GM21825 (cell line): ENCODE results near the gene IL17RC.
A peak's percentile ranks its signal among the peaks of the same experiment; 100 is the strongest.
"Not testable (repeated sequence)": the region's sequence is repeated elsewhere in the genome, so short reads cannot be mapped to it uniquely, and the experiment has no call there.

ENCODE experiments used
- ATAC-seq: cut with Tn5 transposase; IDR thresholded peaks from one replicate; pipeline ENCODE4 v1.9.1; 2021; ENCODE audit warnings: mild to moderate bottlenecking, moderate library complexity; ENCODE audit not compliant: unreplicated experiment

IL17RC gene

DNA sequence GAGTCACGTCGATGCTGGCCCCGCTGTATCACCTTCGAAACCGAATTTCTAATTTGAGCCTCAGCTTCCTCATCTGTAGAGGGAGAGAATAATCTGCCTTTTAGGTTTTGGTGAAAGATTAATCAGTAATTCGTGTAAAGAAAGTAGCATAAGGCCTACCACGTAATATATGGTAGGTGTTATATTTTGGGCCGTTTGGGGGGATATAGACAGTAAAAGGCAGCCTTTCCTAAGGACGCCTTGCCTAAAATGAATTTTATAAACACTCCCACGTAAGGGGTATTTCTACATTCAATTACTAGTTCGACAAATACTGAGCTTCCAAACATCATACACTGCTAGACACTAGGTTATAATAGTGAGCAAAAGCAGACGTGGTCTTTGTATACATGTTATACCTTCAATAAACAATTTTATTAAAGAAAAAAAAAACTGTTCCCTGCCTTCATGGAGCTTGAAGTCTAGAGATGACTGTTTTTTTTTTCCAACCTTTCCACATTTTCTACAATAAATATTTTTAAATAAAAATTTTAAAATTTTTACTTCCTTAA, 25.8 kb upstream of the IL17RC start:
- no peak for ATAC-seq

DNA sequence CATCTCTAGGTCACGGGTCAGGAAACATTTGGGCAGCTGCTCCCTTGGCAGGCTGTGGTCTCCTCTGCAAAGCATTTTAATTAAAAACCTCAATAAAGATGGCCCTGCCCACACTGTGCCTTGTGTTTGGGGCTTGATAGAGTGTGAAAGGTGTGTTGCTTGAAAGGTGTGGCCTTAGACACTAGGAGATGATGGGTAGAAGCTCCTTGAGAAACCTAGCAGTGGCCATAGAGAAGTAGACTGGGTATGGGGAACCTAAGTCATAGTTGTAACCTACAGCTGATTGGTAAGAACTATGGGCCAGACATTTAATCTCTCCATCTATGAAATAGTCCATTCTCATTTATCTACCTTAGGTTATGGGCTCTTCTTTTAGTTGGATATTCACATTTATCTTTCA, 23.2 kb upstream of the IL17RC start:
- no peak for ATAC-seq

DNA sequence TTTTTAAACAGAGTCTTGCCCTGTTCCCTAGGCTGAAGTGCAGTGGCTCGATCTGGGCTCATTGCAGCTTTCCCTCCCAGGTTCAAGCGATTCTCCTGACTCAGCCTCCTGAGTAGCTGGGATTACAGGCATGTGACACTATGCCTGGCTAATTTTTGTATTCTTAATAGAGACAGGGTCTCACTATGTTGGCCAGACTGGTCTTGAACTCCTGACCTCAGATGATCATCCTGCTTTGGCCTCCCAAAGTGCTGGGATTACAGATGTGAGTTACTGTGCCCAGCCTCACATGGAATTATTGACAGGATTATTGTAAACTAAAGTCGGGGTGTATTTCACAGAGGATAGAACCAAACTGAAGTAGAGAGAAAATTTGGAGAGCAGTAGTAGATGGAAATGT, 21.2 kb upstream of the IL17RC start:
- ATAC-seq, result not testable (repeated sequence)

DNA sequence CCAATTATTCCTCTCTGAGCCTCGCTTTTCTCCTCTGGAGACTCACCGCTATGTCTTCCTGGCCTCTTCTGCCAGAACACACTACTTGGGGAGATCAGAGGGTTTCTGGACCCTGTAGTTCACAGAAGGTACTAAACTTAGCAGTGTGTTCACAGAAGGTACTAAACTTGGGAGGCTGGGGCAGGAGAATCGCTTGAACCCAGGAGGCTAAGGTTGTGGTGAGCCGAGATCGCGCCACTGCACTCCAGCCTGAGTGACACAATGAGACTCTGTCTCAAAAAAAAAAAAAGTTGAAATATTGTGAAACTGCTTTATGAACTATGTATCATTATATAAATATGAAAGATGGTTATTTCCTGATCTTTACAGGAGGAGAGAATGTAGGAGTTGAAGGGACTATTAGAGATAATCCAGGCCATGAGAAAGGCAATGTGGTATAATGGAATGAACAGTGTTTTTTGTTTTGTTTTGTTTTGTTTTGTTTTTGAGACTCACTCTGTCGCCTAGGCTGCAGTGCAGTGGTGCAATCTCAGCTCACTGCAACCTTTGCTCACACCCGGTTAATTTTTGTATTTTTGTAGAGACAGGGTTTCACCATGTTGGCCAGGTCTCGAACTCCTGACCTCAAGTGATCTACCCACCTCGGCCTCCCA, 20.0 kb upstream of the IL17RC start:
- not testable (repeated sequence) for ATAC-seq

DNA sequence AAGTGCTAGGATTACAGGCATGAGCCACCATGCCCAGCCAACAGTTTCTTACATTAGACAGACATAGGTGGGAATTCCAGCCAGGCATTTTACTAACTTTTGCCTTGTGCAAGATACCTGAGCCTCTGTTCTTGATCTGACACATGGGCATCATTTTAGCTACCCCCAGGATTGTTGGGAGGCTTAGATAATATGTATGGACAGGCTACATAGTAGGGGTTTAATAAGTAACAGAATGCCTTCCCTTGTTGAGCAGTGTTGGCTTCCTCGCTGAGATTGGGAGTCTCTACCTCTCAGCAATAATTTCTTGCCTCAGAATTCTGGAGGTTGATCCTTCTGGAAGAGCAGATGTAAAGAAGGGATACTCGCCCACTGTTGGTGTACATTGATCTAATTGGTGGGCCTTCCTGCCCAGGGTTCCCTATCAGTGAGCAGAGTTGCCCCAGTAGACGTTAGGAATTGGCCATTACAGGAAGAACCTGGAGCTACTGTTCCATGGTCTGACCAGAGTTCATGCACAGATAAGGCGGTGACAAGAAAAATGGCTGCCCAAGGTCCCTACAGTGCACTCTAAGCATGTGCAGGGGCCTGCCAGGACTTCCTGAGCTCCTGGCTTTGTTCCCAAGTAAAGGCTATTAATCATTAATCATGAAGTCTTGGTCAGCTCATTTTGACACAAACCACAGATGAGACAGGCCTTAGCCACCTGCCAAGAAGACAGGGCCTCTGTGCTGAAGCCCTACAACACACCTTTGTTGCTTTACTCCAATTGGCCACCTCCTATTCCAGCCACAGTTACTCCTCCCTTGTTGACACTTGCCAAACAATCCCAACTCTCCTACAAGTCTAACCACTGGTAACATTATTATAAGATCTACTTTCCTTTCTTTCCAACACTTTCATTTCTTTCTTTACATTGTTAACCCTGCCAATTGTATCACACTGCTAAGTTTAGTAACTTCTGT, 19.2 kb upstream of the IL17RC start:
- ATAC-seq, result peak; percentile 49

DNA sequence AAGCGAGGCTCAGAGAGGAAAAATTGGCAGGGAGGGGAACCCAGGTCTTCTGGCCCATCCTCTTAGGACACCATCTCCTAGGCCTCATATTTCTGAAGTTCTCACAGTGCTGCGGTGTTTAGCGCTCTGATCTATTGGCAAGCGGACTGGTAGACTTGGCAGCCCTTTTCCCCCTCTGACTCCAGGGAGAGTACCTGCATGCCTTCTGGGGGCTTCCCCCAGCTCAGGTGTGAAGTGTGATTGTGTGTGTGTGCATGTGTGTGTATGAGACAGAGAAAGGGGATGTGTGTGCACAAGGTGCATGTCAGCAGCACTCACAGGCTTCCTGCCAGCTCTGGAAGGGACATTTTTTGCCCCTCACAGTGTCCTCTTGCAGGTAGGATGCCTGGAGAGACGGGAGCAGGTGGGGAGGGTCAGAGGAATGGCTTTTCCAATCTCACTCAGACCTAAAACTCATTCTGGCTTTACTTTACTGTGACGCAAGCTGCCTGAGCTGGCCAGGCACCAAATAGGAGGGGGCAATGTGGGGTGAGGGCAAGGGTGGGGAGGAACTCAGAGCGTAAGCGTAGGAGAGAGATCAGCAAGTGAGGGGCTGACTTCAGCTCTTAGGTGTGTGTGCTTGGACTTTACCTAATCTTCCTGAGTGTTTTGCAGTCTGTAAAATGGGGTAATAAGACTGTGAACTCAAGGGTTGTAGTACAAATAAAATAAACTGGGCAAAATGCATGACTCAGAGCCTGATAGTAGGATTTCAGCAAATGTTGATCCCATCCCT, 18.2 kb upstream of the IL17RC start:
- ATAC-seq, result no peak

DNA sequence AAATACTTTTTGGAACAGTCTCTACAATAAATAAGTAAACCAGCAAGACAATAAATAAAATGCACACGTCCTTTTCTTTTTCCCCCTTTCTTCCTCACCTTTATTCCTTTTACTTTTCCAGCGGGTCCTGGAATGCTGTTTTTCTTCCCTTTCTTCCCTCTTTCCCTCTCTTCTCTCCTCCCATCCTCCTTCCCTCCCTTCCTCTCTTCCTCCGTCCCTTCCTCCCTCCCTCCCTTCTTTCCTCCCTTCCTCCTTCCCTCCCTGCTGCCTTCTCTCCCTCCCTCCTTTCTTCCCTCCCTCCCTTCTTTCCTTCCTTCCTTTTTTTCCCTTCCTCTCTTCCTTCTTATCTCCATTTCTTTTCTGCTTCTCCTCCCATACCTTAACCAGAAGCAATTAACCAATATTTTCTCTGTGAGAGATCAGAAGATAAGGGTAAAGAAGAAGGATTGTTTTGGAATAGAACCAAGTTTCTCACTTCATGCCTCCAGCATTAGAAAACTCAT, 17.6 kb upstream of the IL17RC start:
- ATAC-seq, result no peak

DNA sequence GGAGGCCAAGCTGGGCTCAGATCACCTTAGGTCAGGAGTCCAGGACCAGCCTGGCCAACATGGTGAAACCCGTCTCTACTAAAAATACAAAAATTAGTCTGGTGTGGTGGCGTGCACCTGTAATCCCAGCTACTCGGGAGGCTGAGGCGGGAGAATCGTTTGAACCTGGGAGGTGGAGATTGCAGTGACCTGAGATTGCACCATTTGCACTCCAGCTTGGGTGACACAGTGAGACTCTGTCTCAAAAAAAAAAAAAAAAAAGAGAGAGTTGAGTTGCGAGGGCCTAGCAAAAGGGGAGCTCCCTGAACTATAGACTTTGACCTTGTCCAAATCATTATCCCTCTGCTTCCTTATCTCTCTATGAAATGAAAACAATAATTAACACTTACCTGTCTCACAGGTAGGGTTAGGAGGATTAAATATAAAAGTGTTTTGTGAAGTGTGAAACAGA, 15.9 kb upstream of the IL17RC start:
- ATAC-seq, result not testable (repeated sequence)

DNA sequence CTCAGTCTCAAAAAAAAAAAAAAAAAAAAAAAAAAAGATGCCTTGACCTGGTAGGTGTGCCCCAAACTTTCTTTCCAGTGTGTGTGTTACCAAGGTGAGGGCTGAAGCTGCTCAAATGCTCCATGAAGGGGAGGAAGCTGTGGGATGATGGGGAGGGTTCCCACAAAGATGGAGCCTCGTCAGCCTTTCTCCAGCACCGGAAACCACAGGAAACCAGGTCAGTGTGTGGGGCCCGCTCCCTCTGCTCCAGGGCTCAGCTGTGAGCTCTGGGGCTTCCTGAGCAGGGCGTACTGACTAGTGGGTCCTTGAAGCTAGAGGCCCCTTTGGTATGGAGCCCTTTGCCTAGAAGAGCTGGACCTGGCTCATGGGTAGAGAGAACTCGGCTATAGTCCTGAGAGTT, 14.9 kb upstream of the IL17RC start:
- ATAC-seq, result no peak

DNA sequence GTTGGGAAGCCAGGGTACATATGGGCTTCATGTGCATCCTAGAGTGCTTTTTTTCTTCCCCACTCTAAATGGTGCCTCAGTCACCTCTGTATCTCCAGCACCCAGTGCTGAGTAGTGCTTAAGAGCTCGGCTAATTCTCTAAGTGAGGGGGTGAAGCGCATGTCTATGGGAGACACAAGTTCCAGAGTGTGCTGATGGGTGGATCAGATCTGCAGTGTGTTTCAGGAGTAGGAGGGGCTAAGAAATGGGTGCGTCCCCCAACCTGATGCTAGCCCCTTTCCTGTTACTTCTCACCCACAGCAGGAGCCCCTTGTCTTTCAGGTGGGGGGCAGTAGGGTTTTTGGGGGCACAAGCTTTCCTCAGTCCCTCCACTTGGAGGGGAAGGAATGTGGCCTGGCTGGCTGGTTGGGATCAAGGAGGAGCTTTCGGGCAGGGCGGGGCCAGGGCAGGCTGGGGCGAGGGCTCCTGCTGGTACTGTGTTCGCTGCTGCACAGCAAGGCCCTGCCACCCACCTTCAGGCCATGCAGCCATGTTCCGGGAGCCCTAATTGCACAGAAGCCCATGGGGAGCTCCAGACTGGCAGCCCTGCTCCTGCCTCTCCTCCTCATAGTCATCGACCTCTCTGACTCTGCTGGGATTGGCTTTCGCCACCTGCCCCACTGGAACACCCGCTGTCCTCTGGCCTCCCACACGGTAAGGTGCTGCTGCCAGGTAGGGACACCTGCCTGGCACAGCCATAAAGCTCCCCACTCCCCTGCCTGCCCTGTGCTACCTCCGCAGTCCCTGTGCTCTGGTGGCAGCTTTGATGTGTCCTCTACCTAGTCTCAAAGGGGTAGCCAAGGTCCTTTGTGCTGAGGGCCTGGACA, 14.3 kb upstream of the IL17RC start, which contains the start of gene IL17RE:
IL17RE (plus strand) TSS at position 477 of the 866 bp plus-strand sequence; CDS start at position 562, 85 bp downstream.
- ATAC-seq, result no peak

DNA sequence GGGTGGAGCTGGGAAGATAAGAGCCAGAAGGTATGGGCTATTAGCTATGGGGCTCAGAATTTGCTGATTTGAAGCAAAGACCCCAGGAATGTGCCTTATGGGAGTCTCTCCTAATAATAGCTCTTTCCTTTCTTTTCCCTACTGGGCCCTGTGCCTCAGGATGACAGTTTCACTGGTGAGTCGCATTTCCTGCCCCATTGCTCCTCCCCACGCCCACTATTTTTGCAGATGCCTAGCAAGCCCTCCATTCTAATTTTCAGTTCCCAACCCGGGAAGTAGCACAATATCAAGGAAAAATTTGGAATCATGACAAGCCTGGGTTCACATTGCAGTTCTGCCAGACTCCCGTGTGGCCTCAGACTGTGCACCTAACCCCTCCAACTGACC, 13.7 kb upstream of the IL17RC start:
- ATAC-seq, result no peak

DNA sequence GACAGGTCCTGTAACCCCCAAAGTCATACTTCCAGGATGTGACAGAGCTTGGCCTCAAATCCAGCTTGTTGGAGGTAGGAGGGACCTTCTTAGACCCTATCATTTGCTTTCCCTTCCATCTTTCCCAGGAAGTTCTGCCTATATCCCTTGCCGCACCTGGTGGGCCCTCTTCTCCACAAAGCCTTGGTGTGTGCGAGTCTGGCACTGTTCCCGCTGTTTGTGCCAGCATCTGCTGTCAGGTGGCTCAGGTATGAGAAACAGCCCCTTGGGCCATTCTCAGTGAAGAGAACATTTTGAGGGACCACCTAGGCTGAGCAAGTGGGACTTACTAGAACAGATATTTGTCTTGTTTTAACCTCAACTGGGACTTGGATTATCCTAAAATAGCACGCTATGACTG, 13.0 kb upstream of the IL17RC start:
- no peak for ATAC-seq

DNA sequence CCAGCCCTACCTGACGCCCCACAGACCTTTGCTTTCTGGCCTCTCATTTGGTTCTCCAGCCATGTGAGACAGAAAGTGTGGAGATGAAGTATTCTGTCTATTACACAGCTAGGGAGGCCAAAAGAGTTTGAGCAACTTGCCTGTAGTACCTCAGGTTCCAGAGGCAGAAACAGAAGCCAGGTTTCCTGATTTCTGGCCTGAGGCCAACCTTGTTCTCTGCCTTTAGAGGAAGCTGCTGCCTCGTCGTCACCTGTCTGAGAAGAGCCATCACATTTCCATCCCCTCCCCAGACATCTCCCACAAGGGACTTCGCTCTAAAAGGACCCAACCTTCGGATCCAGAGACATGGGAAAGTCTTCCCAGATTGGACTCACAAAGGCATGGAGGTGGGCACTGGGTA, 10.4 kb upstream of the IL17RC start:
- no peak for ATAC-seq

DNA sequence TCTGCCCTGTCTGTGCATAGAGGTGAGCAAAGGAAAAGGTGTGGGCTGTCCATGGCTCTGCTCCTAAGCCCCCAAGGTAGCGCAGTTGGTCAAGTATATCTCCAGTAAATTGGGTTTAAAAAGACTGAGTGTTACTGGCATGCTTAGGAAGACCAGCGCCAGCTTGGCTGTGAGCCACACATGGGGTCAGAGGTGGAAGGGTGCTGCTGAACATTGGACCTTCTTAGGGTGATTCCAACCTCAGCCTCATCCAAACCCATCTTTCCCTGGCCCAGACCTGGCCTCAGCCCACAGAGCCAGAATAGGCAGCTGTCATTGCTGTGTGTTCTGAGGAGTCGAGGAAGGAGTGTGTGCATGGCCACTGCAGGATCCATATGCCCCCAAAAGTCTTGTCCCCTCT, 8.6 kb upstream of the IL17RC start:
- ATAC-seq, result no peak

DNA sequence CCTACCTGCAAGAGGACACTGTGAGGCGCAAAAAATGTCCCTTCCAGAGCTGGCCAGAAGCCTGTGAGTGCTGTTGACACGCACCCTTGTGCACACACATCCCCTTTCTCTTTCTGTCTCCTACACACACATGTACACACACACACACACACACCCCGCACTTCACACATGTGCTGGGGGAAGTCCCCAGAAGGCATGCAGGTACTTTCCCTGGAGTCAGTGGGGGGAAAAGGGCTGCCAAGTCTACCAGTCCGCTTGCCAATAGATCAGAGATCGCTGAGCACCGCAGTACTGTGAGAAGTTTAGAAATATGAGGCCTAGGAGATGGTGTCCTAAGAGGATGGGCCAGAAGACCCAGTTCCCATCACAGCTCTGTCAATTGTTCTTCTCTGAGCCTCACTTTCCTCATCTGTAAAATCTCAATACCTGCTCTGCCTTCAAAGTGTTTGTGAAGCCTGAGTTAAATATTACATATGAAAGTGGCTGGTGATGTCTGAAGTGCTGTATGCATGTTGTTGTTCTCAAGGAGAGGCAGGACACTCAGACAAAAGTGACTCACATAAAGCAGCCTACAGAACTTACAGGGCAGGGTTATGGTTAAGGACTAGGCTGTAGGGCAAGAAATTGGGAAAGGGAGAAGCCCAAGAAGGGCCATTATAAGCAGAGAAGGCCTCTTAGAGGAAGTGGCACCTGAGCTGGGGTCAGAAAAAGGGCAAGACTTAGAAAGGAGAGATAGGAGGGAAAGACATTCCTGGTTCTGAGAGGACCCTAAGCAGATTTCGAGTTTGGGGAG, 7.5 kb upstream of the IL17RC start:
- ATAC-seq, result no peak

DNA sequence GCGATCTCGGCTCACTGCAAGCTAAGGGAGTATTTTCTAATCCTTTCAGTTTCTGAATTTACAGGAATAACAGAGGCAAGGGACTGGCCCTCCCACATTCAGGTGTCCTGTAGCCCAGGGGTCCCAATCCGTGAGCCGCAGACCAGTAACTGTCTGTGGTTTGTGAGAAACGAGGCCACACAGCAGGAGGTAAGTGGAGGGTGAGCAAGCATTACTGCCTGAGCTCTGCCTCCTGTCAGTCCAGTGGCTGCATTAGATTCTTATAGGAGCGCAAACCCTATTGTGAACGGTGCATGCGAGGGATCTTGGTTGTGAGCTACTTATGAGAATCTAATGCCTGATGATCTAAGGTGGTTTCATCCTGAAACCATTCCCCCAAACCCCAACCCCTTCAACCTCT, 5.0 kb upstream of the IL17RC start:
- no peak for ATAC-seq

DNA sequence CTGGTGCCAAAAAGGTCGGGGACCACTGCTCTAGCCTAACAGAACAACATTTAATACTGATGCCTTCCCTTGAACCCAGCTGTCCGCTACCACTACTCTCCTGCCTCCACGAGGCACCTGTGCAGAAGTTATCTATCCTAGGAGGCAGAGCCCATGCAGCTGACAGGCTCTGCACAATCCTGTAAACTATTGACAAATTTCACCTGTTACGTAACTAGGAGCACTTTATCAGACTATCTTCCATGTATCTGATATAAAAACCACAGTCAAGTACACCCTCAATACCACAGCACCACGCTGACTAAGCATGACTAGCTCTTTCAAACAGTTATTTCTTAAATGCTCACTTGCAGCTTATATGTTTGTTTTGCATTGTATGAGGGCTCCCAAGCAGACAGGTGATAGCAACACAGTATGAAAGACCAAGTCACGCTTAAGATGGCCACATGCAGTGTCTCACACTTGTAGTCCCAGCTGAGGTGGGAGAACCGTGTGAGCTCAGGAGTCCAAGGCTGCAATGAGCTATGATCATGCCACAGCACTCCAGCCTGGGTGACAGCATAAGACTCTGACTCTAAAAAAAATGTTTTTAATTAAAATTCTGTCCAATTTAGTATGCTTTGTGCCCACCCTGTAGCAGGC, 4.5 kb upstream of the IL17RC start:
- no peak for ATAC-seq

DNA sequence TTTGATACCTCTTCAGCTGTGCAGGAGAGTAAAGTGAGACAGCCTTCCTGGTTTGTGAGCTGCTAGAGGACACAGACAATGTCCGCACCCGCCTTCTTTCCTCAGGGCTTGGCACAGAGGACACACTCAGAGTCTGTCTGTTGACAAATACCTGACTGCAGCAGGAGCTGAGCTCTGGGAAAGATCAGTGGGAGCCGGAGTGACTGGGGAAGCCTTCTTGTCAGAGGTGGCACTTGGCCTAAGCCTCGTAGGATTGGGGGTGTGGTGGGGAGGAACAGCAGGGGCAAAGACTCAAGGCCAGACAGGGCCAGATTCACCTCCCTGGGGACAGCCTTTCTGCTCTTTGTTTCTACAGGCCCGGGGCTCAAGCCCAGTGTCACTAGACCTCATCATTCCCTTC, 3.3 kb upstream of the IL17RC start:
- ATAC-seq, result no peak

DNA sequence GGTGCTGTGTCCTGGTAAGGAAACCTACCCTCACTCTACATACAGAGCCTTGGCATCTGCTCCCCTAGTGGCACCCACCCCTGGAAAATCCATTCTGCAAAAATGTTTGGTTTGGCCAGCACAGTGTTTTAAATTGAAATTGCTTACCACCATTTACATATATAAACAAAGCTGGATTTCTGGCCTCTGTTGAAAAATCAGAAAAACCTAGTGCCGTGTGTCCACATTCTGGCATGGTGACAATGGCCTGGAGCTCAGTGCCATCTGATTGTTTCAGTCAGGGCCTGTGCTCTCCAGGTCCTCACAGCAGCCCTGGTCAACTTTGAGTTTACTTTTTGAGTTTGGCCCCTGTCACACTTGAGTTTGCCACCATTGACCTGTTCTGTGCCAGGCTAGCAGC, 2.9 kb upstream of the IL17RC start:
- no peak for ATAC-seq
